Esophagus squamous epithelium (tissue), 4 donors: ENCODE results near the gene ERG28.

Experiments used
- CTCF ChIP-seq, 6 experiments: fragments of 450-650 bp in 4 of 6; fragments of 200-600 bp in 2 of 6; sonication (generic) in 2 of 6; IDR thresholded peaks; one replicate each; pipeline ENCODE4 v1.5.1; 2016 to 2019; ENCODE audit warnings: antibody characterized with exemption in 6 of 6, mild to moderate bottlenecking in 4 of 6, moderate library complexity in 4 of 6
- POLR2A ChIP-seq, 4 donors: fragments of 450-650 bp; IDR thresholded peaks; one replicate each; pipeline ENCODE4 v1.6.1; 2017; ENCODE audit warnings: antibody characterized with exemption in 4 of 4, mild to moderate bottlenecking in 4 of 4, moderate library complexity in 3 of 4

GRCh38 chr14:75643985-75644384, 16.7 kb downstream of the ERG28 start:
- TF ChIP-seq CTCF (IDR thresholded peaks at IDR 0.05) (no peak), POLR2A (IDR thresholded peaks at IDR 0.05) (no peak)
